Mammary epithelial cell (primary cell): ENCODE data around the gene WDR72.

Source experiments
- EZH2 ChIP-seq: IDR thresholded peaks from 2 replicates; pipeline ENCODE4 v1.6.1; 2012; ENCODE audit warnings: low read length, inconsistent platforms, borderline replicate concordance
- TF ChIP-seq, protein P1 (sequence below), 2 donors: IDR thresholded peaks in 1 of 2; conservative IDR thresholded peaks in 1 of 2; 2 replicates each; pipeline ENCODE4 v1.5.1; 2011 to 2012; ENCODE audit warnings: inconsistent platforms in 2 of 2, low read length in 2 of 2, mild to moderate bottlenecking in 2 of 2, control low read depth in 1 of 2, low read depth in 1 of 2; ENCODE audit not compliant: insufficient read depth in 1 of 2; ENCODE audit errors: extremely low read depth in 1 of 2

DNA sequence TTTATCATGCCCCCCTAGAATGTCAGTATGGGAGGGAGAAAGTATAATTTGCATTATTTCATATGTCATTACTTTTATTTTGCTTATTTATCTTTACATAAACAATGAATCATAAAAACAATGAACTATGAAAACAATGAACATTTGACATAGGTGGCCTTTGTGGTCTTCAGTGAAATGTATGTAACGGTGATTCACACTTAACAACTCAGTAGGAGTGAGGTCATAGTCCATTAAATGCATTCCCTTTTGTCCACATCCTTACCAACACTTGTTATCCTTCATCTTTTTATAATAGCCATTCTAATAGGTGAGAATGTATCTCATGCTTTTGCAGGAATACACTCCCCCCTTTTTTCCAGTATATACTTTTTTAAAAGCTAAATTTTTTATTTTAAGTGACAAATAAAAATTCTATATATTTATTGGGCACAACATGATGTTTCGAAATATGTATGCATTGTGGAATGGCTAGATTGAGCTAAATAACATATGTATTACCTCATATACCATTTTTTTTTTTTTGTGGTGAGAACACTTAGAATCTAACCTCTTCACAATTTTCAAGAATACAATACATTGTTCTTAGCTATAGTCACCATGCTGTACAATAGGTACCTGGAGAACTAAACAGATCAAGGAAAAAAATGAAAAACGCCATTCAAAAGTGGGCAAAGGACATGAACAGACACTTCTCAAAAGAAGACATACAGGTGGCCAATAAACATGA lies 189.5 kb downstream of the WDR72 start:
- no peak for TF ChIP-seq EZH2
- TF ChIP-seq, protein P1, sequence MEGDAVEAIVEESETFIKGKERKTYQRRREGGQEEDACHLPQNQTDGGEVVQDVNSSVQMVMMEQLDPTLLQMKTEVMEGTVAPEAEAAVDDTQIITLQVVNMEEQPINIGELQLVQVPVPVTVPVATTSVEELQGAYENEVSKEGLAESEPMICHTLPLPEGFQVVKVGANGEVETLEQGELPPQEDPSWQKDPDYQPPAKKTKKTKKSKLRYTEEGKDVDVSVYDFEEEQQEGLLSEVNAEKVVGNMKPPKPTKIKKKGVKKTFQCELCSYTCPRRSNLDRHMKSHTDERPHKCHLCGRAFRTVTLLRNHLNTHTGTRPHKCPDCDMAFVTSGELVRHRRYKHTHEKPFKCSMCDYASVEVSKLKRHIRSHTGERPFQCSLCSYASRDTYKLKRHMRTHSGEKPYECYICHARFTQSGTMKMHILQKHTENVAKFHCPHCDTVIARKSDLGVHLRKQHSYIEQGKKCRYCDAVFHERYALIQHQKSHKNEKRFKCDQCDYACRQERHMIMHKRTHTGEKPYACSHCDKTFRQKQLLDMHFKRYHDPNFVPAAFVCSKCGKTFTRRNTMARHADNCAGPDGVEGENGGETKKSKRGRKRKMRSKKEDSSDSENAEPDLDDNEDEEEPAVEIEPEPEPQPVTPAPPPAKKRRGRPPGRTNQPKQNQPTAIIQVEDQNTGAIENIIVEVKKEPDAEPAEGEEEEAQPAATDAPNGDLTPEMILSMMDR (conservative IDR thresholded peaks at IDR 0.05 in 1 of 2, IDR thresholded peaks at IDR 0.05 in 1 of 2; ENCODE audit: extremely low read depth in 1 of 2, insufficient read depth in 1 of 2, low read depth in 1 of 2, low read length in 2 of 2) = no peak
